ENCODE data around the gene SMC3.

Gene SMC3

DNA sequence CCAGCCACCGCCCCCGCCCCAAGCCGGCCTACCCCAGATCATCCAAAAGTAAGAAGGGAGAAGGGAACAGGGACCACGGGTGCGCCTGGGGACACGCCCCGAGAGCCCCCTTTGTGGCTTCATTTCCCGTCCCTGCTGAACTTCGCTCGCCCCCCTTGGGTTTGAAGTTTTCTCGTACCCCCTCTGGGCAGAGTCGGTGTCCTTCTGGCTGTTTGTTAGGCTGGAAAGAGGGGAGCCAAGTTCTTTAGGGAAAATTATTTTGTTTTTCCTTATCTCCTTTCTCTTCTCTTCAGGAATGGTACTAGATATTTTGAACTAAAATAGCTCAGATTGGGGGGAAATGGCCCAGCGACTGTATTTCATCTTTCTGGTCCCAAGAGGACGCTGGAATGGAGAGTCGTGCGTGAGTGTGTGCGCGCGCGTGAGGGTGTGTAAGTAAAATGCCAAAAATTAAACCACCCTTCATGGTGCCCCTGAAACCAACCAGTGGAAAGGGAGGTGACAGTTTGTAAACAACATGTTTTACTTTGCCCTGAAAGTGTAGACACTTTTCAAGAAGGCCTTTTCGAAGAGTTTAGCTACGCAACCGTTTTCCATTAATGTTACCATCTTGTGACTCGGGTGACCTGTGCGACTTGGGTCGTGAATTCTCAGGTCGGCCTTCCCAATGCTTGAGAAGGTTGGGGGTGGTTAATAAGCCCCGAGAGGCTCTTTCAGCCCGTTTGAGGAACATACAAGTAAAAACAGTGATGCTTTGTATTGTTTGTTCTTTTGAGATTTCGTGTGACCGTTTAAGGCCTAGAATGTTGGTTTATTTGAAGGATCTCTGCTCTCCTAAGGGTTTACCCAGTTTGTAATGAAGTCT is 77.3 kb downstream of the SMC3 start:
- peak overlapping the region; percentile 68 for H3K4me3 ChIP-seq
- peak overlapping the region; percentile 99 for H3K4me2 ChIP-seq
- no peak for TF ChIP-seq Cebpa-rat (IDR thresholded peaks at IDR 0.05)

DNA sequence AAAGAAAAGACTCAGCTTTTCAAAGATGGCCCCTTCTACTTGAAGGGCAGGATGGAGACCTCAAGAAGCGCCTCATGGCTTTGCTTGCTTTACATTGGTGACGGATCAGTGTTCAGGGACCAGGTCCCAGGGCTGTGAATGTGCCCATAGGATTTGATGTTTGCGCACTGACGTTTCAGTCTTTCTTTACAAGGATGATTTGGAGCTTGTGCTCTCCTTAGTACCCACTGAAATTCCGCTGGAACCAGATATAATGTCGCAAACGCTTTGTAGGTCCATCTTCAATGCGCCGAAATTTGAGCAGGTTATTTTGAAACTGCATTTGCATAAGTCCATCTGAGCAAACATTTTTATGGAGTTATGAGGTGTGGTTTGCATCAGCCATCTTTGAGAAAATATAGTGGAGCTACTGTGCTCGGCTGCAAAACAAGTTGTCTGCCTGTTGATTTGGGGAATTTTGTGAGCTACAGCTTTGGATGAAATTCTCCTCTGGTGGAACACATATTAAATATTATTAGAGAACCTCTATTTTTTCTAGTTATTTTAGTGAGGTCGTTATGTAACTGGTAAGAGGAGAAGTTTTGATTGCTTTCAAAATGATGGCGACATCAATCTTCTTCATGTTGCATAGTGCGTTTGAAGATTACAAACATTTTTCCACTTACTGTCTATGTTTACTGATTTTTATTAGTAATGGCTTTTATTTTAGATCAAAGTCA is 79.1 kb downstream of the SMC3 start:
- H3K4me1 ChIP-seq, result peaks cover 37% of the 10 kb centered on the region
- no peaks in the 10 kb centered on the region for H3K36me3 ChIP-seq
- no peak overlapping the region for H3K4me2 ChIP-seq
- H3K27me3 ChIP-seq, result peaks cover 54% of the 10 kb centered on the region
- peaks cover 34% of the 10 kb centered on the region for H4K20me1 ChIP-seq
- no peaks in the 10 kb centered on the region for H3K9me3 ChIP-seq
- no peak overlapping the region for H3K27ac ChIP-seq
- H3K9ac ChIP-seq, result no peak overlapping the region
- TF ChIP-seq Cebpa-rat (IDR thresholded peaks at IDR 0.05), result no peak
- H3K4me3 ChIP-seq, result no peak overlapping the region

More for the DNA sequence above, 77.3 kb downstream of the SMC3 start:
- Histone ChIP-seq H3K9me3 (no peaks in the 10 kb centered on the region), H3K9ac (no peak overlapping the region), H3K27me3 (peaks cover 66% of the 10 kb centered on the region), H3K27ac (no peak overlapping the region), H3K4me1 (peaks cover 20% of the 10 kb centered on the region), H4K20me1 (peaks cover 34% of the 10 kb centered on the region), H3K36me3 (no peaks in the 10 kb centered on the region)

DNA sequence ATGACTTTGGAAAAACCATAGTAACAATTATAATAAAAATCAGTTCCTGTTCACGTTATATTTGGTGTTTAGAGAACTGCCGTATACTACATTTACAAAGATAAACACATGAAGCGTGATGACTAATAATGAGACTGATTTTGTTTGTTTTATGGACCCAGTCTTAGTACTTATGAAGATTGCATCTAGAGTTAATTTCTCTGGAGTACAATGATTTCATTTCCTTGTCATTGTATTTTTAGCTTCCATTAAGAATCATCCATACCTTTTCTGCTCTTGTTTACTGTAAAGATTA is 79.6 kb downstream of the SMC3 start:
- Histone ChIP-seq H3K36me3 (no peaks in the 10 kb centered on the region), H3K4me2 (no peak overlapping the region), H3K27me3 (peaks cover 49% of the 10 kb centered on the region), H3K4me3 (no peak overlapping the region), H4K20me1 (peaks cover 32% of the 10 kb centered on the region), H3K4me1 (peaks cover 42% of the 10 kb centered on the region), H3K9ac (no peak overlapping the region), H3K9me3 (no peaks in the 10 kb centered on the region), H3K27ac (no peak overlapping the region)
- no peak for TF ChIP-seq Cebpa-rat (IDR thresholded peaks at IDR 0.05)

DNA sequence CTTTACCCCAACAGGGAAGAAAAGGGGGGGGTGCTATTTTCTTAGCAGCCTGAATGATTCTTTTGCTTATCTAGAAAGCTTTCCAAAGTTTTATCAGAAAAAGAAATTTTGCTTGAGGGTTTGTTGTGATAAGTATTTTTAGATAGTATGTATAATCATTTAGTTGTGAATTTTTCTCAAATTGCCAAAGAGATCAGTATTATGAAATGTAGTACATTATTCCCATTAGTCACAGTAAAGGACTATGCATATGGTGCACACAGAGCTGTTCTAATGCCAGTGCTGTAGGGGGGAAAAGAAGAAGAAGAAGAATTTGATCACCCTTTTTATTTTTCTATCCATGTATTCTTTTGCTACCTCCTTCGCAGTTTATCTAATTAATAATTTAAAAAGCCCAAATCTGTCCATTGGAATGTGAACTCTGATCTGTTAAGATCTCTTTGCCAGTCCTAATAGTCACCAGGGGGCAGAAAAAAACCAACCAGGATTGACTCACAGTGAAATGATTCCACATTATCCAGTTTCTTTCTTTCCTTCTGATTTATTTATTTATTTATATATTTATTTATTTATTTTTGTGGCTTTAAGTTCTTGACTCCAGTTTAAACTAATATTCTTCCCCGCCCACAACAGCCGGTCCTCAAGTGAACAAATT is 81.3 kb downstream of the SMC3 start:
- Histone ChIP-seq H3K4me3 (no peak overlapping the region), H3K9me3 (no peaks in the 10 kb centered on the region), H3K36me3 (no peaks in the 10 kb centered on the region), H3K27me3 (peaks cover 32% of the 10 kb centered on the region), H3K4me1 (peaks cover 36% of the 10 kb centered on the region), H3K4me2 (no peak overlapping the region), H3K27ac (no peak overlapping the region), H3K9ac (no peak overlapping the region), H4K20me1 (peaks cover 15% of the 10 kb centered on the region)
- TF ChIP-seq Cebpa-rat (IDR thresholded peaks at IDR 0.05), result no peak

DNA sequence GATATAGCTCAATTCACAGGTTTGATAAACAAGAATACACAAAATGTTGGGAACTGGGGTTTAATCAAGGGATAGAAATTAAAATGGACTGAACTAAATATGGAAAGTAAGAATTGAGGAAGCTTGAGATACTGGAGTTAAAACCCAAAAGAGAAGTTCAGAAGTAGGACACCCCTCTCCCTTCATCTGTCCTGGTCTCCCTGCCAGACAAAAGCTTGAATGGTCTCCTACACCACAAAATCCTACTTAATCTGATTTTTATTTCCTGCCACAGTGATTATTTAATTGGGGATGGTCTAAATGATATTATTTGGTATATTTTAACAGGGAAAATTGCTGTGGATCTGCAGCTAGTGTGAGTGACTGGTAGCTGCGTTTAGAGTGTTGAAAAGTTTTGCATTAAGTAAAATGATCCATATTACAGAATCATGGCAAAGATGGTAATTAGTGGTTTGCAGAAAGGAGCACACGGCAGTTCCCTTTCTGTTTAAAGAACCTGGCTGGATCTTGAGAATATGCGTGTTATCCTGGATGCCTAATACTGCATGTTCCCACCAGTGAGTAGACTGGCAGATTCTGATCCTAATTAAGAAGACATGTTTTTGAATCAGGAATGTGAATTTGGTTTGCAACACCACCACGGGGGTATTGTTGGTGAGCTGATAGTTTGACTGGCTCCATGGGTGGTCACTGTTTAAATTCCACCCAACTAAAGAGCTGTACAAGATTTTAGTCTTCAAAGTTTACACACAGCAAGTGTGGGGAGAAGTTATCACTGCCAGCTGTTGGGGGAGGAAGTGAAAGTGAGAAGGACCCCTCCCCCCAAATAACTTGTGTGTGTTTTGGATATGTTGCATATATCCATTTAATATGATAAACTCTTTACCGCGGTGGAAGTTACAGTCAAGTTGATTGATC is 82.1 kb downstream of the SMC3 start:
- H4K20me1 ChIP-seq, result peaks cover 7% of the 10 kb centered on the region
- peaks cover 28% of the 10 kb centered on the region for H3K4me1 ChIP-seq
- H3K27ac ChIP-seq, result no peak overlapping the region
- no peaks in the 10 kb centered on the region for H3K9me3 ChIP-seq
- H3K4me2 ChIP-seq, result peak overlapping the region; percentile 65
- H3K4me3 ChIP-seq, result no peak overlapping the region
- H3K36me3 ChIP-seq, result no peaks in the 10 kb centered on the region
- TF ChIP-seq Cebpa-rat (IDR thresholded peaks at IDR 0.05), result no peak
- H3K9ac ChIP-seq, result no peak overlapping the region
- H3K27me3 ChIP-seq, result peaks cover 24% of the 10 kb centered on the region

DNA sequence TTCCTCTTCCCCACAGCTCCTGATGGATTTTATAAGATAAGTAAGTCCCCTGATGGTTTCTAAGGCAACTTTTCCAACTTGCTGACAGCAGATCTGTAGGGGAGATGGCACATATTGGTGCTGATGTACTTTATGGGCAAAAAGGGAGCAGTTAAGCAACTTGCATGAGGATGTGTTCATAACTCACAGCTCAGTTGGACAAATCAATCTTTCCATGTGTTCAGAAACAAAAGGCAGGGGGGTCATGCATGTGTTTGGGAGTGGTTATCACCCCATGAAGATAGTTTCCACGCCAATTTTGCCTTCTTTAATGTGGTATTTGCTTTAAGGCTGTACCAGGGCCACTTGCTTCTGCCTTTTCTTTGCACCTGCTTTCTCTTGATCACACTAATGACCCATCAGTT is 82.8 kb downstream of the SMC3 start:
- Histone ChIP-seq H3K9ac (no peak overlapping the region), H4K20me1 (peaks cover under 1% of the 10 kb centered on the region; the same call in 1 of the 2 replicates), H3K27ac (no peak overlapping the region), H3K4me2 (peak overlapping the region; percentile 65), H3K27me3 (peaks cover 17% of the 10 kb centered on the region), H3K9me3 (no peaks in the 10 kb centered on the region), H3K4me3 (no peak overlapping the region), H3K36me3 (no peaks in the 10 kb centered on the region), H3K4me1 (peaks cover 25% of the 10 kb centered on the region)
- no peak for TF ChIP-seq Cebpa-rat (IDR thresholded peaks at IDR 0.05)

DNA sequence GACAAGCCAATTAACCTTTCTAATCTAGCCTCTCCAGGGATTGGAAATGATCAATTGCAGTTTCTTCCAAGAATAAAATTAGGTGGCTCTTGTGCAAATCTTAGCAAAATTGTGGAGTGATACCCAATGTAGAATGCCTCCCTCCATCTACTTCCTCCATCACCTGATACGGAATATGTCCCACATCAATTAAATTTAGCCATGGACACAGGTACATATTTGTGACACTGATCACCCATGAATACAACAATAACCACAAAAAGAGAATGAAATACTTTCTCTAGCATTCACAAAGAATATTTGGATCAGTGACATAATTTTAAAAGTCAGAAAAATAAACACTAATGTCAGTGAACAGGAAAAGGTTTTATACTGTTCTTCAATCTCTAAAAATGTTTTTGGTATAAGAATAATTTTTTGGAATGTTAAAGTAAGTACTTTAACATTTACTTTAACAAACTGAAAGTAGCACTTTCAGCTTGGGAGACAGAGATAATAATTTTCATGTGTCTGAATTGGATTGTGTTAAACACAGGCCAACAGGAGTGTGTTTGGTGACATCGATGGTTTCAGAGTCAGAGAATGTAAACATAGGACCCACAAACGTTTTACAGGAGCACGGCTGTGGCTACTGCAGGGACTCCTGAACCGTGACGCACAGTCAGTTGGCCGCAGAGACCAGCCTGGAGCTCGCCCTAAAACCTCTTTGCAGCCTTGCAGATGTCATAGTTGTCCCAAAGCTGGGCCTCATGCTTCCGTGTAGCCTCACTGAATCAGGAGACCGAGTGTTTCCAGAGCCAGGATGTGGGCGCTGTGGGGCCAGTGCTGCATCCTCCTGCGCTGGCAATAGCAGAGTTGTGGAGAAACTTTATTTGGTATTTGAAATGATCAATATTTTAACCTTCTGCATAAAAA is 83.8 kb downstream of the SMC3 start:
- Histone ChIP-seq H3K9ac (peak overlapping the region; percentile 30; the same call in 1 of the 2 replicates), H3K4me3 (no peak overlapping the region), H3K36me3 (no peaks in the 10 kb centered on the region), H3K4me1 (peaks cover 25% of the 10 kb centered on the region), H3K27ac (no peak overlapping the region), H3K9me3 (no peaks in the 10 kb centered on the region), H3K4me2 (peak overlapping the region; percentile 65), H3K27me3 (peaks cover 9% of the 10 kb centered on the region), H4K20me1 (no peaks in the 10 kb centered on the region)
- TF ChIP-seq Cebpa-rat (IDR thresholded peaks at IDR 0.05), result no peak

DNA sequence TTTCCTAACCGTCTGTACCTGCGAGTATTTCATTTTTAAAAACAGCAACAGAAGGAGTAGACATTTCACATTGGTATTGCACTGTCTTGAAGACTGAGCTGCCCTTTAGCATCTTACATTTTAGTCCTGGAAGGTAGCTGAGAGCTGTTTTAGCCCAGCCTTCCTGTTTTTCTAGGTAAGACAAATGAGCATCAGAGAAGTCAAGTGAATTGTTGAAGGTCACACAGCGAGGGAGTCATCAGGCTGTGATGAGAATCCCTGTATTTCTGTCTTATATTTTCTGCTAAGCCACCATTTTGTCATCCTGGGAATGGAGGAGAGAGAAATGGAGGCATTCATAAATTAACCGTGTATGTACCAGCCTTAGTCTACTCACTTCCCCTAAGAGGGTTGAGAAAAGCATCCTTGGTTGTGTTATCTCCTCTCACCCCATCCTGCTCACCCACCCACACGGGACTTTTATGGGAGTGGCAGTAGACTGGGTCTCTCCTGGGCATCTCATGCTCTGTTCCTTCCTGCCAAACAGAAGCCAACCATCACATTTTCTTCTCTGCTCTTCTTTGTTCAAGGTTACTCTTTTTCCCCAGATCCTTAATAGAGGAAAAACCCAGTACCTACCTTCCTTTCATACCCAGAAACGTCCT is 85.1 kb downstream of the SMC3 start:
- no peak for TF ChIP-seq Cebpa-rat (IDR thresholded peaks at IDR 0.05)
- no peak overlapping the region for H3K27ac ChIP-seq
- H3K9me3 ChIP-seq, result no peaks in the 10 kb centered on the region
- no peak overlapping the region for H3K4me3 ChIP-seq
- H3K9ac ChIP-seq, result no peak overlapping the region
- H4K20me1 ChIP-seq, result no peaks in the 10 kb centered on the region
- H3K27me3 ChIP-seq, result no peaks in the 10 kb centered on the region; the same call in 1 of the 2 replicates
- no peak overlapping the region for H3K4me2 ChIP-seq
- no peaks in the 10 kb centered on the region for H3K36me3 ChIP-seq
- peaks cover 25% of the 10 kb centered on the region for H3K4me1 ChIP-seq
